Nephron progenitor cell (in vitro differentiated cells): ENCODE data around the gene POLH.
"Not testable (repeated sequence)": the region's sequence is repeated elsewhere in the genome, so short reads cannot be mapped to it uniquely, and the experiment has no call there.

Source experiments
- DNase-seq: peaks from one replicate; pipeline ENCODE4 v3.0.0; 2021
- H3K27ac Mint-ChIP-seq: 2 replicates; pipeline ENCODE4 v1.8.0; 2021; ENCODE audit warnings: mild to moderate bottlenecking, moderate library complexity, mixed read lengths
- H3K27me3 Mint-ChIP-seq: 2 replicates; pipeline ENCODE4 v1.8.0; 2021; ENCODE audit warnings: mild to moderate bottlenecking, low read depth, mixed read lengths; ENCODE audit not compliant: poor library complexity
- H3K36me3 Mint-ChIP-seq: 2 replicates; pipeline ENCODE4 v1.8.0; 2021; ENCODE audit warnings: low read depth, mixed read lengths
- H3K4me1 Mint-ChIP-seq: 2 replicates; pipeline ENCODE4 v1.8.0; 2021; ENCODE audit warnings: mixed read lengths
- H3K4me3 Mint-ChIP-seq: 2 replicates; pipeline ENCODE4 v1.8.0; 2021; ENCODE audit warnings: mild to moderate bottlenecking, moderate library complexity, mixed read lengths
- H3K9me3 Mint-ChIP-seq: 2 replicates; pipeline ENCODE4 v1.8.0; 2021; ENCODE audit warnings: mild to moderate bottlenecking, moderate library complexity, mixed read lengths
- TF ChIP-seq, protein P1 (sequence below): fragments of 200-600 bp; sonication (generic); IDR thresholded peaks from 2 replicates; pipeline ENCODE4 v1.5.0; 2021; ENCODE audit warnings: antibody characterized with exemption

The POLH gene

DNA sequence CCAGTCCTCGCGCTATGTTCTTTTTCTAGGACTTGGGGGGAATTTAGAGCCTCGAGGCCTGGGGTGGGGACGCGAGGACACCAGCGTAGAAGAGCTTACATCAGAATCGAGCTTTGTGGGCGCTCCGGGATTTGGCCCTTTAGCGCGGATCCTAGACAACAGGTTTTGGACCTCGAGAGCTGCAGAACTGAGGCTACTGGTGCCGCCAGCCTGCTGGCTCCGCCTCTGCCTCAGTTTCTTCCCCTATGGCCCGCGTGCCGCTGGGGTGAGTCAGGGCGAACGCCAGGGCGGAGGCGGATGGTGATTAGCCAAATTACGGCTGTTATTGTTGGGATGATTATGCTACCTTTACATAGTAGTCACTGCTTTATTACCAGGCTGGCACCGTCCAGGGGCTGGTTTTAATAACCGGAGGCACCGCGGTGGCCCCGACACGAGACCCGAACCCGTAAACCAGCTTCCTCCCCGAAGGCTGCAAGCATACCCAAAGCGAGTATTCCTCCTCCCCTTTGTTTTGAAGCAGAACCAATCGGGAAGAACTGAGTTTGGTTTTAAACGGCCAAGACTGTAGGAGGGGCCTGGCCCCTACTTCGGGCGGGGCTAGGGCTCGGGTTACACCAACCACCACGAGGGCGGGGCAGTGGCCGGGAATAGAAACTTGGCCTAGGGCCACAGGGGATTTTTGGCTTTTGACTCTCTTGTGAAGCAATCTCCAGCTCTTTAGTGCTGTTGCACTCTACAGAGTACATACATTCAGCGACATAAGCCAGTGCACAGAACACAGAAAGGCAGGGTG, 53.7 kb downstream of the POLH start:
- Mint-ChIP-seq H3K36me3 (peaks cover 27% of the 10 kb centered on the region), H3K27me3 (no peaks in the 10 kb centered on the region)

DNA sequence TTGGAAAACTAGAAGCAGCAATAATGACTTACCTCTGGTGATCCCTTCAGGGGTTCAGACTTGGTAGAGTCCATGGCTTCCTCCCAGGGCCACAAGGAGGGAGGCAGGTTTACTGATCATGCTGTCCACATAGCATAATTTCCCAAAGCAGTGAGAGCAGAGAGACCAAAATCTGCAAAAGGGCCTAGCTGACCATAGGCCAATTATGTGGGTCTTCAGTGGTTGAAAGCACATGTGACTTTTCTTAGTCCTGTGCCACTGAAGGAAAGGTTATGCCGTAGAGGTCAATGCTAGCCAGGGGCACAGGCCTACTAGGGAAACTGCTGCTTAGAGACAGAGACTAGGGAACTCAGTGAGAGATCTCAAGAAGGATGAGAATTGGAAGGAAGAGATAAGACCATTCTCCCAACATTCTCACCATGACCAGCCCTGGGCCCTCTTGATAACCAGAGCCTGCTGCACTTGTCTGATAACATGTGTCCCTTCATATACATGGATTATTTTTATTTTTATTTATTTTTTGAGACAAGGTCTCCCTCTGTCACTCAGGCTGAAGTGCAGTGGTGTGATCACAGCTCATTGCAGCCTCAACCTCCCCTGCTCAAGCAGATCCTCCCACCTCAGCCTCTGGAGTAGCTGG, 55.1 kb downstream of the POLH start:
- H3K4me1 Mint-ChIP-seq, result peaks cover 54% of the 10 kb centered on the region
- H3K9me3 Mint-ChIP-seq, result no peaks in the 10 kb centered on the region
- H3K36me3 Mint-ChIP-seq, result peaks cover 16% of the 10 kb centered on the region
- H3K27ac Mint-ChIP-seq, result peak overlapping the region; percentile 89
- TF ChIP-seq, protein P1, sequence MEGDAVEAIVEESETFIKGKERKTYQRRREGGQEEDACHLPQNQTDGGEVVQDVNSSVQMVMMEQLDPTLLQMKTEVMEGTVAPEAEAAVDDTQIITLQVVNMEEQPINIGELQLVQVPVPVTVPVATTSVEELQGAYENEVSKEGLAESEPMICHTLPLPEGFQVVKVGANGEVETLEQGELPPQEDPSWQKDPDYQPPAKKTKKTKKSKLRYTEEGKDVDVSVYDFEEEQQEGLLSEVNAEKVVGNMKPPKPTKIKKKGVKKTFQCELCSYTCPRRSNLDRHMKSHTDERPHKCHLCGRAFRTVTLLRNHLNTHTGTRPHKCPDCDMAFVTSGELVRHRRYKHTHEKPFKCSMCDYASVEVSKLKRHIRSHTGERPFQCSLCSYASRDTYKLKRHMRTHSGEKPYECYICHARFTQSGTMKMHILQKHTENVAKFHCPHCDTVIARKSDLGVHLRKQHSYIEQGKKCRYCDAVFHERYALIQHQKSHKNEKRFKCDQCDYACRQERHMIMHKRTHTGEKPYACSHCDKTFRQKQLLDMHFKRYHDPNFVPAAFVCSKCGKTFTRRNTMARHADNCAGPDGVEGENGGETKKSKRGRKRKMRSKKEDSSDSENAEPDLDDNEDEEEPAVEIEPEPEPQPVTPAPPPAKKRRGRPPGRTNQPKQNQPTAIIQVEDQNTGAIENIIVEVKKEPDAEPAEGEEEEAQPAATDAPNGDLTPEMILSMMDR, result no peak
- no peak overlapping the region for H3K4me3 Mint-ChIP-seq
- DNase-seq, result no peak
- no peaks in the 10 kb centered on the region for H3K27me3 Mint-ChIP-seq

More for the DNA sequence above, 53.7 kb downstream of the POLH start:
- Mint-ChIP-seq H3K4me3 (peak overlapping the region; percentile 99), H3K27ac (peak overlapping the region; percentile 100), H3K9me3 (no peaks in the 10 kb centered on the region), H3K4me1 (peaks cover 40% of the 10 kb centered on the region)
- TF ChIP-seq, protein P1, result no peak
- peak; percentile 90 for DNase-seq

DNA sequence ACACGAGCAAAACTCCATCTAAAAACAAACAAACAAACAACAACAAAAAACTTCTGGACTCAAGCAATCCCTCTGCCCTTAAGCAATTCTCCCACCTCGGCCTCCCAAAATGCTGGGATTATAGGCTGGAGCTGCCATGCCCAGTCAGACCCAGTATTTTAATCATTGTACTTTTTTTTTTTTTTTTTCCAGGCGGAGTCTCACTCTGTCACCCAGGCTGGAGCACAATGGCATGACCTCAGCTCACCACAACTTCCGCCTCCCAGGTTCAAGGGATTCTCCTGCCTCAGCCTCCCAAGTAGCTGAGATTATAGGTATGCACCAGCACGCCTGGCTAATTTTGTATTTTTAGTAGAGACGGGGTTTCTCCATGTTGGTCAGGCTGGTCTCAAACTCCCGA, 57.0 kb downstream of the POLH start:
- not testable (repeated sequence) for H3K27me3 Mint-ChIP-seq, DNase-seq, H3K4me3 Mint-ChIP-seq, H3K36me3 Mint-ChIP-seq, H3K27ac Mint-ChIP-seq, H3K9me3 Mint-ChIP-seq
- H3K4me1 Mint-ChIP-seq, result peaks cover 54% of the 10 kb centered on the region

DNA sequence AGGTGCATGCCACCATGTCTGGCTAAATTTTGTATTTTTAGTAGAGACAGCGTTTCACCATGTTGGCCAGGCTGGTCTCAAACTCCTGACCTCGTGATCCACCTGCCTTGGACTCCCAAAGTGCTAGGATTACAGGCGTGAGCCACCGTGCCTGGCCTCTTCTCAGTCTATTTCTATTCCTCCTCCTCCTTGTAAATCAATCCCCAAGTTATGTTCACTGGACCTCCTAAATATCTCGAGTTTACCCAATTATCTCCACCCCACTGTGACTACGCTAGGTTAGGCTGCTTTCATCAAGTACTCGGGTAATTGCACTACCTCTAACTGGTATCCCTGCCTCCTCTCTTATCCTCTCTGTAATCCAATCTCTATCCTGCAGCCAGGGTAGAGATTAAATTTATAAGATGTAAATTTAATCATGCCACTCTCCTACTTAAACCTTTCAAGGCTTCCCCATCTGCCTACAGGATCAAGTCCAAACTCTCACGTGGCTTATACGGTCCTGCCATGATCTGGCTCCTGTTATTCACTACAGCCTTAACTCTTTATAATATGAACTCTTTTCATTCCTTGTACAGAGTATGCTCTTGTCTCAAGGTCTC, 58.8 kb downstream of the POLH start:
- peaks cover 57% of the 10 kb centered on the region for H3K4me1 Mint-ChIP-seq
- no peak for DNase-seq
- H3K27ac Mint-ChIP-seq, result peak overlapping the region; percentile 47
- no peaks in the 10 kb centered on the region for H3K27me3 Mint-ChIP-seq
- H3K4me3 Mint-ChIP-seq, result peak overlapping the region; percentile 99
- no peaks in the 10 kb centered on the region for H3K9me3 Mint-ChIP-seq
- TF ChIP-seq, protein P1, result no peak
- peaks cover 13% of the 10 kb centered on the region for H3K36me3 Mint-ChIP-seq

DNA sequence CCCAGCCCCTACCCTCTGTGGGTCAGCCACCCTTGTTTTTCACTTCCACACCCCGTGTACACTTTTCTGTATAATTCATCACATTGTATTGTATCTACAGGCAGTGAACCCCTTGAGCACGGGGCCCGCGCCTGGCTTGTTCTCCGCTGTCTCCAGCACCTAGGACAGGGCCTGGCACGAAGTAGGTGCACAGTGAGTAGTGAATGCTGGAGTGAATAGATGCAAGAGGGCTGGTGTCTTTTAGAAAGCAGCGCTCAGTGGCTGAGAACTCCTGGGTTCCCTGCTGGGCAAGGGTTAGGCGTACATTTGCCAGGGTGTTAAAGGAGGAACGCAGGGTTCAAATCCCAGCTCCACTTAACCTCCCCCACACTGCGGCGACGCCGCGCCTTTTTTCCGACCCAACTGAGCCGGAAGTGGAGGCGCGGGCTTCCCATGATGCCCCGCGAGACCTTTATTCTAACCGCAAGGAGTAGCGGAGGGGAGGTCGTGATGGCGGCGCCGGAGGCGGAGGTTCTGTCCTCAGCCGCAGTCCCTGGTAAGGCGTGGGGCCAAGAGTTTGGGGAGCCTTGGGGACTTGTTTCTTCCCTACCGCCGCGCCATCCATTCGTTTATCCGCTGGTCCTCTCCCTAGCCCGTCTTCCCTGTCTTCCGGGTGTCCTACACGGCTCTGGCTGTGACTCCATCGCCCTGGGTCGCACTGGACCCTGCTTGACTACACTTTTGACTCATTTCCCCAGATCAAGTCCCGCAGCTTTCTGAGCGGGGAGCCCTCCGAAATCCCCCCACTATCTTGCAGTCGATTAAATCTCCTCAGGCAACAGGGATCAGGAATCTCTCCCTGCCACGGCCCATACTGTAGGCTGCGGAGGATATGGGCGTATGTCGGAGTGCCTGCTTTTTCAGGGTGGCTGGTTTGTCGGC, 59.7 kb downstream of the POLH start, which contains the start of gene MAD2L1BP:
MAD2L1BP (plus strand) TSS at position 454 of the 921 bp plus-strand sequence; CDS start at position 490, 36 bp downstream.
- DNase-seq, result peak; percentile 74
- Mint-ChIP-seq H3K4me1 (peaks cover 50% of the 10 kb centered on the region), H3K27ac (peak within 1 kb of the TSS; percentile 69), H3K27me3 (no peaks in the 10 kb centered on the region), H3K36me3 (peaks cover 22% of the 10 kb centered on the region), H3K9me3 (no peaks in the 10 kb centered on the region), H3K4me3 (peak within 1 kb of the TSS; percentile 99)
- TF ChIP-seq, protein P1, result no peak
